A549 (cell line): ENCODE data around the gene NTN1. TPM values are rescaled to one million over a fixed set of nuclear protein-coding genes. Genes with fewer than 3 reads are reported as not detected.

Experiments used
- ATAC-seq, 2 experiments: fragments of 200-7000 bp in 1 of 2; fragments of >200 bp in 1 of 2; cut with Nextera tagmentation in 1 of 2; cut with Tn5 transposase in 1 of 2; 3 replicates each; pipeline versions ENCODE4 v1.8.0 to v1.9.1; 2018 to 2020; ENCODE audit warnings: mild to moderate bottlenecking in 1 of 2, moderate library complexity in 1 of 2
- CTCF ChIA-PET: fragments of 300-600 bp; sonication (Branson Sonifier 250); formaldehyde crosslinking; extraction: SDS; loops from one replicate; lab custom pipeline; 2021; ENCODE audit warnings: antibody characterized with exemption, inconsistent platforms; lab: Yijun Ruan, JAX
- POLR2A ChIA-PET: fragments of 350-600 bp; formaldehyde crosslinking; extraction: SDS; loops from one replicate; lab custom pipeline; 2021; ENCODE audit warnings: antibody characterized with exemption, inconsistent platforms; lab: Yijun Ruan, JAX
- DNase-seq, 2 experiments: peaks; one replicate each; pipeline versions ENCODE4 v3.0.0 to v3.0.0-alpha.2; 2011 to 2016; ENCODE audit warnings: low read depth in 1 of 2, low spot score in 1 of 2
- FAIRE-seq: peaks from 2 replicates; lab custom pipeline; 2011; peaks lifted over from hg19 to GRCh38; lab: Jason Lieb, UNC
- H3K27ac ChIP-seq, 2 experiments: fragments of >200 bp; sonication (Bioruptor Twin); formaldehyde crosslinking; 3 replicates each; pipeline ENCODE4 v1.5.1; 2016 to 2017
- H3K4me1 ChIP-seq: fragments of >200 bp; sonication (Bioruptor Twin); formaldehyde crosslinking; 3 replicates; pipeline ENCODE4 v1.6.1; 2016
- H3K4me2 ChIP-seq: fragments of >200 bp; sonication (Bioruptor Twin); formaldehyde crosslinking; 3 replicates; pipeline ENCODE4 v1.6.1; 2016
- H3K4me3 ChIP-seq: fragments of >200 bp; sonication (Bioruptor Twin); formaldehyde crosslinking; 3 replicates; pipeline ENCODE4 v1.5.1; 2016
- H3K9me3 ChIP-seq: fragments of >200 bp; sonication (Bioruptor Twin); formaldehyde crosslinking; 3 replicates; pipeline ENCODE4 v1.6.1; 2016
- ATOH8 ChIP-seq: fragments of 250-450 bp; sonication (Bioruptor Pico); IDR thresholded peaks from 2 replicates; pipeline ENCODE4 v1.5.0; 2020; ENCODE audit warnings: low read depth, mild to moderate bottlenecking, moderate library complexity
- BCL3 ChIP-seq: fragments of >200 bp; sonication (Bioruptor Twin); formaldehyde crosslinking; IDR thresholded peaks from 3 replicates; pipeline ENCODE4 v1.6.1; 2016
- CEBPB ChIP-seq, 2 experiments: fragments of >200 bp in 1 of 2; sonication (Bioruptor Twin) in 1 of 2; formaldehyde crosslinking in 1 of 2; IDR thresholded peaks; 2 replicates each; pipeline ENCODE4 v1.6.1; 2012 to 2016
- CHD4 ChIP-seq: fragments of 200-600 bp; sonication (generic); IDR thresholded peaks from 2 replicates; pipeline ENCODE4 v1.6.1; 2016; ENCODE audit warnings: antibody characterized with exemption, mild to moderate bottlenecking, borderline replicate concordance
- HES2 ChIP-seq: fragments of >200 bp; sonication (Bioruptor Twin); formaldehyde crosslinking; IDR thresholded peaks from 2 replicates; pipeline ENCODE4 v1.6.1; 2016
- HMGXB4 ChIP-seq: fragments of 250-450 bp; sonication (Bioruptor Pico); IDR thresholded peaks from 2 replicates; pipeline ENCODE4 v1.5.0; 2021; ENCODE audit warnings: mild to moderate bottlenecking, moderate library complexity, borderline replicate concordance
- HOXB13 ChIP-seq: fragments of 250-450 bp; sonication (Bioruptor Pico); IDR thresholded peaks from 2 replicates; pipeline ENCODE4 v1.5.0; 2020; ENCODE audit warnings: low read depth, mild to moderate bottlenecking, moderate library complexity
- KDM1A ChIP-seq: fragments of 200-600 bp; sonication (generic); IDR thresholded peaks from 2 replicates; pipeline ENCODE4 v1.6.1; 2016; ENCODE audit warnings: low read depth, mild to moderate bottlenecking
- NFE2L2 ChIP-seq: fragments of 150-350 bp; conservative IDR thresholded peaks from 2 replicates; pipeline ENCODE4 v1.6.1; 2014; ENCODE audit warnings: low read length
- NPAS2 ChIP-seq: fragments of 250-450 bp; sonication (Bioruptor Pico); IDR thresholded peaks from 2 replicates; pipeline ENCODE4 v1.8.0; 2022; ENCODE audit warnings: mild to moderate bottlenecking, moderate library complexity, borderline replicate concordance
- PBX3 ChIP-seq: IDR thresholded peaks from 2 replicates; pipeline ENCODE4 v1.6.1; 2012
- RAD21 ChIP-seq, 2 experiments: fragments of >200 bp in 1 of 2; sonication (Bioruptor Twin) in 1 of 2; formaldehyde crosslinking in 1 of 2; IDR thresholded peaks in 1 of 2; conservative IDR thresholded peaks in 1 of 2; 2 replicates in 1 of 2; 3 replicates in 1 of 2; pipeline ENCODE4 v1.6.1; 2012 to 2018; ENCODE audit warnings: inconsistent platforms in 1 of 2
- REST ChIP-seq: fragments of 200-600 bp; sonication (generic); IDR thresholded peaks from 2 replicates; pipeline ENCODE4 v1.6.1; 2016; ENCODE audit warnings: antibody characterized with exemption, mild to moderate bottlenecking, moderate library complexity
- SMC3 ChIP-seq: fragments of >200 bp; sonication (Bioruptor Twin); formaldehyde crosslinking; IDR thresholded peaks from 3 replicates; pipeline ENCODE4 v1.6.1; 2018; ENCODE audit warnings: inconsistent platforms
- SREBF2 ChIP-seq: fragments of 450-650 bp; IDR thresholded peaks from 2 replicates; pipeline ENCODE4 v1.6.1; 2014; ENCODE audit warnings: mild to moderate bottlenecking, moderate library complexity
- TP53 ChIP-seq: fragments of 250-450 bp; sonication (Bioruptor Pico); IDR thresholded peaks from 2 replicates; pipeline ENCODE4 v1.5.0; 2021; ENCODE audit warnings: mild to moderate bottlenecking, moderate library complexity
- ZC3H11A ChIP-seq: fragments of 450-650 bp; IDR thresholded peaks from 2 replicates; pipeline ENCODE4 v1.6.1; 2014; ENCODE audit warnings: antibody characterized with exemption, mild to moderate bottlenecking
- ZFP36 ChIP-seq: fragments of 450-650 bp; IDR thresholded peaks from 2 replicates; pipeline ENCODE4 v1.6.1; 2014; ENCODE audit warnings: borderline replicate concordance; ENCODE audit not compliant: partially characterized antibody
- WGBS: methylation state at CpG from one replicate; pipeline ENCODE4 v1.1.6; 2017; ENCODE audit errors: missing lambda C conversion rate; 5-methylcytosine and 5-hydroxymethylcytosine counted together
- polyA plus RNA-seq, 4 experiments: library from polyadenylated mRNA; depleted of rRNA in 3 of 4; stranded (reverse); fragments of >200 nt; fragmentation: RNase III in 1 of 4; extraction: RNeasy Plus Mini Kit Qiagen cat#74134 plus additional on column Dnase treatment in 1 of 4; gene quantifications; 2 replicates in 3 of 4; 3 replicates in 1 of 4; pipeline ENCODE4 v1.2.3, GENCODE V29; 2011 to 2017

Gene NTN1
- polyA plus RNA-seq, 2 of the 4 experiments (the other 2 are of a cell fraction), result 0.12 to 0.13 TPM

- Histone ChIP-seq H3K4me2 (no peak overlapping the region), H3K9me3 (no peaks in the 10 kb centered on the region), H3K4me3 (no peak overlapping the region), H3K27ac (no peak overlapping the region), H3K4me1 (no peaks in the 10 kb centered on the region; the same call in 2 of the 3 replicates)
- ChIA-PET POLR2A (no interaction called here), CTCF (interaction anchor here (0.6 to 2.0 kb wide), 4 partner anchors 8 to 239 kb away, joined by 3 to 6 read pairs (median 3); no protein-coding TSS in a partner anchor)
- ATAC-seq, result no peak
- WGBS, result 72% methylated on average over 12 of the region's 12 CpGs
- no peak for FAIRE-seq
- TF ChIP-seq RAD21 (conservative IDR thresholded peaks at IDR 0.05 in 1 of 2, IDR thresholded peaks at IDR 0.05 in 1 of 2) (no peak), HOXB13 (no peak), HES2 (no peak), ZC3H11A (no peak), SREBF2 (no peak), BCL3 (no peak), CHD4 (no peak), REST (no peak), ATOH8 (CRISPR knock-in tag) (no peak), TP53 (CRISPR knock-in tag) (no peak), ZFP36 (no peak), PBX3 (no peak), HMGXB4 (CRISPR knock-in tag) (no peak), NFE2L2 (no peak), CEBPB (IDR thresholded peaks at IDR 0.05) (no peak), KDM1A (no peak), SMC3 (no peak), NPAS2 (no peak)
- DNase-seq, result no peak
Observed at GRCh38 chr17:9251273-9251672, 230.0 kb downstream of the NTN1 start.
